HG02884 (cell line): Measurements from ENCODE around the gene RBFOX1.

Experiments
- ATAC-seq: cut with Tn5 transposase; IDR thresholded peaks from one replicate; pipeline ENCODE4 v1.9.1; 2021; ENCODE audit warnings: mild to moderate bottlenecking, moderate library complexity; ENCODE audit not compliant: unreplicated experiment

RBFOX1 gene

GRCh38 chr16:7755347-7755882 is 422.8 kb downstream of the RBFOX1 start:
- ATAC-seq, result no peak
